Neural progenitor cell (in vitro differentiated cells): ENCODE measurements around the gene SLC6A18. TPM values are rescaled to one million over a fixed set of nuclear protein-coding genes. Genes with fewer than 3 reads are reported as not detected.

ENCODE experiments used
- DNase-seq: peaks from one replicate; pipeline ENCODE4 v3.0.0-alpha.2; 2016; ENCODE audit warnings: low spot score
- H2AFZ ChIP-seq: fragments of 200-600 bp; sonication (generic); replicated peaks from 2 replicates; pipeline ENCODE4 v1.6.1; 2016; ENCODE audit warnings: antibody characterized with exemption
- H3F3A ChIP-seq: fragments of 200-600 bp; sonication (generic); 2 replicates; pipeline ENCODE4 v1.6.1; 2016; ENCODE audit warnings: antibody characterized with exemption, low read depth
- H3K27ac ChIP-seq: fragments of 200-600 bp; sonication (generic); 2 replicates; pipeline ENCODE4 v1.5.1; 2016; ENCODE audit warnings: mild to moderate bottlenecking
- H3K27me3 ChIP-seq: fragments of 200-600 bp; sonication (generic); 2 replicates; pipeline ENCODE4 v1.6.1; 2016; ENCODE audit warnings: mild to moderate bottlenecking, moderate library complexity
- H3K36me3 ChIP-seq: fragments of 200-600 bp; sonication (generic); 2 replicates; pipeline ENCODE4 v1.5.1; 2016
- H3K4me1 ChIP-seq: fragments of 200-600 bp; sonication (generic); 2 replicates; pipeline ENCODE4 v1.6.1; 2016; ENCODE audit warnings: mixed run types
- H3K4me2 ChIP-seq: fragments of 200-600 bp; sonication (generic); 2 replicates; pipeline ENCODE4 v1.6.1; 2016
- H3K4me3 ChIP-seq: fragments of 200-600 bp; sonication (generic); 2 replicates; pipeline ENCODE4 v1.5.1; 2016
- H3K79me2 ChIP-seq: fragments of 200-600 bp; sonication (generic); 2 replicates; pipeline ENCODE4 v1.6.1; 2016; ENCODE audit warnings: low read depth
- H3K9ac ChIP-seq: fragments of 200-600 bp; sonication (generic); 2 replicates; pipeline ENCODE4 v1.6.1; 2016
- H3K9me3 ChIP-seq: fragments of 200-600 bp; sonication (generic); 2 replicates; pipeline ENCODE4 v1.5.1; 2016; ENCODE audit warnings: low read depth
- H4K20me1 ChIP-seq: fragments of 200-600 bp; sonication (generic); 2 replicates; pipeline ENCODE4 v1.6.1; 2016; ENCODE audit warnings: low read depth
- H3K27ac Mint-ChIP-seq: 3 replicates; pipeline ENCODE4 v1.8.0; 2021; ENCODE audit warnings: mixed read lengths
- H3K27me3 Mint-ChIP-seq: 2 replicates; pipeline ENCODE4 v1.8.0; 2022; ENCODE audit warnings: low read depth, mild to moderate bottlenecking, inconsistent platforms, moderate library complexity, mixed read lengths; ENCODE audit not compliant: insufficient read depth
- H3K36me3 Mint-ChIP-seq: 3 replicates; pipeline ENCODE4 v1.8.0; 2021; ENCODE audit warnings: mixed read lengths
- H3K4me1 Mint-ChIP-seq: 3 replicates; pipeline ENCODE4 v1.8.0; 2021; ENCODE audit warnings: mixed read lengths
- H3K4me3 Mint-ChIP-seq: 3 replicates; pipeline ENCODE4 v1.8.0; 2021; ENCODE audit warnings: mild to moderate bottlenecking, moderate library complexity, mixed read lengths
- H3K9me3 Mint-ChIP-seq: 3 replicates; pipeline ENCODE4 v1.8.0; 2020; ENCODE audit warnings: mixed read lengths
- EZH2 ChIP-seq: fragments of 200-600 bp; sonication (generic); IDR thresholded peaks from 2 replicates; pipeline ENCODE4 v1.6.1; 2017; ENCODE audit warnings: antibody characterized with exemption, mild to moderate bottlenecking, moderate library complexity
- EZH2phosphoT487 ChIP-seq: fragments of 200-600 bp; sonication (generic); IDR thresholded peaks from 2 replicates; pipeline ENCODE4 v1.6.1; 2017; ENCODE audit warnings: antibody characterized with exemption
- total RNA-seq: library from RNA; depleted of rRNA; stranded (reverse); fragments of >200 nt; gene quantifications from 2 replicates; pipeline ENCODE4 v1.2.3, GENCODE V29; 2015; ENCODE audit warnings: low replicate concordance
- TF ChIP-seq, protein P1 (sequence below): fragments of 200-600 bp; sonication (generic); IDR thresholded peaks from 2 replicates; pipeline ENCODE4 v1.5.1; 2017; ENCODE audit warnings: antibody characterized with exemption, mild to moderate bottlenecking

SLC6A18 gene
- total RNA-seq, 1 donor from 2014 or later: not detected

DNA sequence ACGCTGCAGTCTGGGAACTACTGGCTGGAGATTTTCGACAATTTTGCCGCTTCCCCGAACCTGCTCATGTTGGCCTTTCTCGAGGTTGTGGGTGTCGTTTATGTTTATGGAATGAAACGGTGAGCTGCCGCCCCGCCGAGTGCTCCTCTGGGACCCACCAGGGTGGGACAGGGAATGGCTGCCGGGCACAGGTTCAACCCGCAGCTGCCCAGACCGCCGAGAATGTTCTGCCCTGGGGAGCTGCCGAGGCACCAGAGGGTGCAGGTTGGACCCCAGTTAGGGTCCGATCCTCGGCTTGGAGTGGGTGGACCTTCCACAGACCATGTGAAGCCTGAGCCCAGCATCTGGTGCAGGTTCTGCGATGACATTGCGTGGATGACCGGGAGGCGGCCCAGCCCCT lies 19.1 kb downstream of the SLC6A18 start:
- Histone ChIP-seq H2AFZ (no peak overlapping the region), H3K27me3 (peaks cover 16% of the 10 kb centered on the region), H3K4me2 (no peak overlapping the region), H3K27ac (no peak overlapping the region), H3K36me3 (no peaks in the 10 kb centered on the region), H3F3A (no peaks in the 10 kb centered on the region), H4K20me1 (peaks cover 29% of the 10 kb centered on the region), H3K4me3 (no peak overlapping the region), H3K4me1 (peaks cover 5% of the 10 kb centered on the region), H3K79me2 (no peaks in the 10 kb centered on the region), H3K9ac (no peak overlapping the region), H3K9me3 (no peaks in the 10 kb centered on the region)
- no peak overlapping the region for H3K27ac Mint-ChIP-seq
- no peaks in the 10 kb centered on the region for H3K36me3 Mint-ChIP-seq
- H3K27me3 Mint-ChIP-seq: peaks cover 6% of the 10 kb centered on the region
- H3K9me3 Mint-ChIP-seq: no peaks in the 10 kb centered on the region
- peaks cover 2% of the 10 kb centered on the region for H3K4me1 Mint-ChIP-seq
- DNase-seq: no peak
- no peak overlapping the region for H3K4me3 Mint-ChIP-seq
- no peak for TF ChIP-seq EZH2phosphoT487
- TF ChIP-seq EZH2: no peak
- TF ChIP-seq, protein P1, sequence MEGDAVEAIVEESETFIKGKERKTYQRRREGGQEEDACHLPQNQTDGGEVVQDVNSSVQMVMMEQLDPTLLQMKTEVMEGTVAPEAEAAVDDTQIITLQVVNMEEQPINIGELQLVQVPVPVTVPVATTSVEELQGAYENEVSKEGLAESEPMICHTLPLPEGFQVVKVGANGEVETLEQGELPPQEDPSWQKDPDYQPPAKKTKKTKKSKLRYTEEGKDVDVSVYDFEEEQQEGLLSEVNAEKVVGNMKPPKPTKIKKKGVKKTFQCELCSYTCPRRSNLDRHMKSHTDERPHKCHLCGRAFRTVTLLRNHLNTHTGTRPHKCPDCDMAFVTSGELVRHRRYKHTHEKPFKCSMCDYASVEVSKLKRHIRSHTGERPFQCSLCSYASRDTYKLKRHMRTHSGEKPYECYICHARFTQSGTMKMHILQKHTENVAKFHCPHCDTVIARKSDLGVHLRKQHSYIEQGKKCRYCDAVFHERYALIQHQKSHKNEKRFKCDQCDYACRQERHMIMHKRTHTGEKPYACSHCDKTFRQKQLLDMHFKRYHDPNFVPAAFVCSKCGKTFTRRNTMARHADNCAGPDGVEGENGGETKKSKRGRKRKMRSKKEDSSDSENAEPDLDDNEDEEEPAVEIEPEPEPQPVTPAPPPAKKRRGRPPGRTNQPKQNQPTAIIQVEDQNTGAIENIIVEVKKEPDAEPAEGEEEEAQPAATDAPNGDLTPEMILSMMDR: no peak

DNA sequence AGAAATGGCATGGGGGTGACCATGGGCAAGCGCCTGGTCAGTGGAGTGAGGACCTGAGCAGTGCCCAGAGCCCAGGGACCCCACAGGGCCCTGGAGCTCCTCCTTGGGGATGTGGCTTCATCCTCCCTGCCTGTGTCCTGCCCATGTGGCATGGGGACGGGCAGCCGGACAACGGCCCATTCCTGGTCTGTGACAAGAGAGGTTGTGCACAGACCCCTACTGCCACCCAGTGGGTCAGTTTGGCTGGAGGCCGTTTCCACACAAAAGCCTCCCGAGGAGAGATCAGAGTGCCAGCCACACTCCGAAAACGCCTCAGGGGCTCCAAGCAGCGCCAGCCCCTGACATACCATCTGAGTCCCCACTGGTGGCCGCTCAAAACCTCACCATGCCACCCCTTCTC lies 19.8 kb downstream of the SLC6A18 start:
- H3K27ac Mint-ChIP-seq: no peak overlapping the region

DNA sequence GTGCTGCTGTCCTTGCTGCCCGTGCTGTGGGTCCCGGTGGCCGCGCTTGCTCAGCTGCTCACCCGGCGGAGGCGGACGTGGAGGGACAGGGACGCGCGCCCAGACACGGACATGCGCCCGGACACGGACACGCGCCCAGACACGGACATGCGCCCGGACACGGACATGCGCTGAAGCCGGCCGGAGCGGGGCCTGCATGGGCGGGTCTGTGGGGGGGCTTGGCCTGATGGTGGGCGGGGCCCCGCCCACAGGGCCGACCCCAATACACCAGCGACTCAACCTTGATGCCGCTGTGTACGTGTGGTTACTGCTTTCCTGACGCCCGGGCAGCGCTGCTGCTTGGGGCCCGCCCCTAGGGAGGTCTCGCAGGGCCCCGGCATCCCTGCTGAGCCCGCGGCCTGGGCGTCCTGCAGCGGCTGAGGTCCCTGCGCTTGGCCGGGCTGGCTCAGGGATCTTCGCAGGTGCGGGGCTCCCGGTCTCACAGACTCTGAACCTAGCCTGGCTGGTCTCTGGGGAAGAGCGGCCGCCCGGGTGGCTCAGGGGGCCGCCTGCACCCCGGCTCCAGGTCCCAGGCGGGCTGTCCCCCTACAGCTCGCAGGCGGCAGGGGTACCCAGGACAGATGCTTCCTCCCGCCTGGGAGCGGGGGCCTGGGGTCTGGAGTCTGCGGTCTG lies 20.9 kb downstream of the SLC6A18 start:
- H3K9me3 Mint-ChIP-seq: no peaks in the 10 kb centered on the region
- TF ChIP-seq, protein P1: no peak
- no peak for TF ChIP-seq EZH2phosphoT487
- TF ChIP-seq EZH2: no peak
- H3K79me2 ChIP-seq: no peaks in the 10 kb centered on the region

More for the DNA sequence above, 19.8 kb downstream of the SLC6A18 start:
- Mint-ChIP-seq H3K4me3 (no peak overlapping the region), H3K36me3 (no peaks in the 10 kb centered on the region), H3K9me3 (no peaks in the 10 kb centered on the region), H3K4me1 (peaks cover 2% of the 10 kb centered on the region), H3K27me3 (peaks cover 9% of the 10 kb centered on the region)
- H3K4me2 ChIP-seq: no peak overlapping the region
- H3K79me2 ChIP-seq: no peaks in the 10 kb centered on the region
- H4K20me1 ChIP-seq: peaks cover 29% of the 10 kb centered on the region
- H3K4me1 ChIP-seq: peaks cover 5% of the 10 kb centered on the region
- no peaks in the 10 kb centered on the region for H3K9me3 ChIP-seq
- H2AFZ ChIP-seq: no peak overlapping the region
- H3K9ac ChIP-seq: no peak overlapping the region
- H3K27ac ChIP-seq: no peak overlapping the region
- peaks cover 16% of the 10 kb centered on the region for H3K27me3 ChIP-seq
- H3F3A ChIP-seq: no peaks in the 10 kb centered on the region
- no peaks in the 10 kb centered on the region for H3K36me3 ChIP-seq
- TF ChIP-seq, protein P1: peak; percentile 21
- TF ChIP-seq EZH2phosphoT487 (no peak), EZH2 (no peak)
- DNase-seq: peak; percentile 31
- H3K4me3 ChIP-seq: no peak overlapping the region

More for the DNA sequence above, 20.9 kb downstream of the SLC6A18 start:
- no peak overlapping the region for H3K27ac ChIP-seq
- H3K4me3 ChIP-seq: no peak overlapping the region
- peaks cover 16% of the 10 kb centered on the region for H3K27me3 ChIP-seq
- H4K20me1 ChIP-seq: peaks cover 29% of the 10 kb centered on the region
- no peak overlapping the region for H3K9ac ChIP-seq
- no peaks in the 10 kb centered on the region for H3K36me3 ChIP-seq
- Mint-ChIP-seq H3K4me1 (peaks cover 2% of the 10 kb centered on the region), H3K27me3 (peaks cover 7% of the 10 kb centered on the region), H3K27ac (no peak overlapping the region), H3K4me3 (no peak overlapping the region), H3K36me3 (no peaks in the 10 kb centered on the region)
- no peak overlapping the region for H2AFZ ChIP-seq
- H3K4me2 ChIP-seq: no peak overlapping the region
- H3K9me3 ChIP-seq: no peaks in the 10 kb centered on the region
- no peak for DNase-seq
- peaks cover 5% of the 10 kb centered on the region for H3K4me1 ChIP-seq
- no peaks in the 10 kb centered on the region for H3F3A ChIP-seq
